ENCODE results near the gene B3GALT4.
"Not testable (repeated sequence)": the region's sequence is repeated elsewhere in the genome, so short reads cannot be mapped to it uniquely, and the experiment has no call there.

The B3GALT4 gene

GRCh38 chr6:33248643-33248931 lies 28.3 kb upstream of the B3GALT4 start:
- Histone ChIP-seq H3K27me3 (no peaks in the 10 kb centered on the region), H3K36me3 (peaks cover 0 to 34% (median 16%) of the 10 kb centered on the region in 11 experiments; a peak in 16 of 22 replicates), H4K20me1 (no peaks in the 10 kb centered on the region), H3K4me1 (peaks cover 20 to 50% (median 32%) of the 10 kb centered on the region in 10 experiments), H3K4me3 (peak overlapping the region; percentile 47 to 75 (median 68)), H3K9ac (peak overlapping the region; percentile 77 to 92 (median 87)), H3K9me3 (replicated peaks in 1 of 11) (no peaks in the 10 kb centered on the region), H3K4me2 (peak overlapping the region; percentile 96 to 100 (median 99)), H3K27ac (peak overlapping the region; percentile 84 to 96 (median 91))
- TF ChIP-seq Cebpa-rat (IDR thresholded peaks at IDR 0.05), result no peak

DNA sequence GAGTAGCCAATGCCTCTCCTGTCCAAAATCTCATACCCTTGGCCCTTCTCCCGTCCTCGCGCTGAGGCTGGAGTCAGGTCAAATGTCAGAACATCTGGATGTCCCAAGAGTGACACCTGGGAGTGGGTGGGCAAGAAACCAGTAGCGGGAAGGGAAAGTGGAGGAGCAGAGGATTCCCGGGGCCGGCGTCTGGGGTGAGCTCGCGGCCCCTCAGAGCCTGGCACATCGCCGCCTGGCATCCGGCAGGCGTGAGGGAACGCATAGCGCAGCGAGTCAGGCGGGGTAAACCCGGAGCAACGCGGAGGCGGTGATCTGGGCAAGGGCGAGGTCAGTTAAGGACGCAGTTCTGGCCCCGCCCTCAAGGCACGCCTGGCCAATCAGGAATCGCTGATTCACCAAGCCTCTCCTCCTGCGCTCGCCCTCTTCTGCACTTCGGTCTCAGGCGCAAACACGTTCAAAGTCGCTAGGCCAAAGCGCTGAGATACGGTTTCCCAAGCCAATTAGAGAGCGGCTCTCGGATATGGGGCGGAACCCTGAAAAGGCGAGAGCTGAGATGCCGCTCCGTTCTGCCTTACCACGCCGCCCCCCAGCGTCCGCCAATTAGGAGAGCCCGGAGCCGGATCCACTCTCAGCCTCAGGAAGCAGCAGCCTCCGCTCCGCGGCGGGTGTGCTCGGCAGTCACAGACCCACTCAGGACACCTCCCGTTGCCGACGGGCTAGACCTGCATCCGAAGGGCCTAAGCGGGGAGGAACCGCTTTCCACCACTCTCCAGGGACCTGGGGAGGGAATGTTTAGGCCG lies 27.8 kb upstream of the B3GALT4 start:
- H3K27ac ChIP-seq, result peak overlapping the region; percentile 84 to 96 (median 91)
- peak overlapping the region; percentile 99 to 100 (median 99) for H3K4me2 ChIP-seq
- H3K9me3 ChIP-seq (replicated peaks in 1 of 11), result no peaks in the 10 kb centered on the region
- no peak for TF ChIP-seq Cebpa-rat (IDR thresholded peaks at IDR 0.05)
- H3K4me1 ChIP-seq, result peaks cover 20 to 52% (median 32%) of the 10 kb centered on the region in 10 experiments
- H4K20me1 ChIP-seq, result no peaks in the 10 kb centered on the region
- H3K36me3 ChIP-seq, result peaks cover 0 to 39% (median 17%) of the 10 kb centered on the region in 11 experiments; a peak in 16 of 22 replicates
- H3K4me3 ChIP-seq, result peak overlapping the region; percentile 58 to 76 (median 68)
- no peaks in the 10 kb centered on the region for H3K27me3 ChIP-seq
- H3K9ac ChIP-seq, result peak overlapping the region; percentile 86 to 92 (median 90)

DNA sequence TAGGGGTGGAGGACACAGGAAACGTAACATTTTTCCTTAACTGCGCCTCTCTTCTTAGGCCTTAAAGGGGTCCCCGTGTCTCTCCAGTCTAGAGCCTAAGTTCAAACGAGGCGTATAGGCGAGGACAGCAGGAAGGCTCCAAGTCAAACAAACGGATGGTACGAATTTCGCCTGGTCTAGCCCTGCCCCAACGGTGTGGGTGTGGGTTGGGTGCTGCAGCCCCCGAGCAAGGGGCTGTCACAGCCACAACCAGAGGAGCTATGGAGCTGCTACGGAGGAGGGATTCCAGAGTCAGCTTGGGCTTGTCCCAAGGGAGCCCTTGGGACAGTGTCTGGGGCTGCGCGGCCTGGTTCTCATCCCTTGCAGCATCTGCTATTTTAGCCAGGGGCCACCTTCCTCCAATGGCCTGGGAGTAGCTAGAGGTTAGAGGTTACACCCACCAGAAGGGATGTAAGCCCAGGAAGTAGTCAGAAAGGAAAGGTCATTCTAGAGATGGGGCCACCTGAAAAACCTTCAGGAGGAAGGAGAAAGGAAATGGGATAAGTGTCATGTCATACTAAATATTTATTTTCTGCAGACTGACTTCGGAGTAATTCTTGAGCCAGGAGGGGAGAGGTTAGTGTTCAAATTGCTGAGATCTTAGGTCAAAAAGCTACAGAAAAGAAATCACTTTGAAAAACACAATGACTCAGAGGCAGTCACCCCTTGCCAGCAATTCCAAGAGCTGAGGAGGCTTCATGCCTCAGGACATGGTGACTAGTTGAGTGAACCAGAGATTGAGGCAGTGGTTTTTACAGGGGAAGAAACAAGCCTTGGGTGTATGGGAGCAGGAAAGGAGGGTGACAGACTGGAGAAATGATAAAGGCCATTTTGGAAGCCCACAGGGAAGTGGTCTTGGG lies 26.9 kb upstream of the B3GALT4 start:
- peak overlapping the region; percentile 86 to 92 (median 90) for H3K9ac ChIP-seq

DNA sequence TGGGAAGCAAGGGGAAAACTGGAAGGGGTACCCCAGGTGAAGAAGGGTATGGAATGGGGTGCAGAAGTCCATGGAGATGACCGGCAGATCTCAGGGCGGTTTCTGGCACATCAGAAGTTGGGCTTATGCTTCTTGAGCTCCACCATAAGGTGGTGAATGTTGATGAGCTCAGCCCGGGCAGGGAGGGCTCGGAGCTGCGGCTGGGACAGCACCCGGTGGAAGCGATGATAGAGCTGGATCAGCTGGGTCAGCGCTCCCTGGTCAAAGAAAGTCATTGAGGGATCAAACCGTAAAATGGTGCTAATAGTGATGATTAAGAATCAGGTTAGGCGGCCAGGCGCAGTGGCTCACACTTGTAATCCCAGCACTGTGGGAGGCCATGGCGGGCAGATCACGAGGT lies 26.2 kb upstream of the B3GALT4 start:
- Histone ChIP-seq H3K36me3 (peaks cover 8 to 55% (median 29%) of the 10 kb centered on the region in 11 experiments; a peak in 19 of 22 replicates), H3K27me3 (no peaks in the 10 kb centered on the region), H3K9ac (peak overlapping the region; percentile 6 to 92 (median 90); a peak in 18 of 22 replicates), H3K4me3 (peak overlapping the region in 6 of 10 experiments; percentile 58 to 76 (median 69); a peak in 8 of 20 replicates), H3K4me1 (peaks cover 20 to 52% (median 32%) of the 10 kb centered on the region in 10 experiments), H3K4me2 (peak overlapping the region; percentile 90 to 100 (median 99)), H3K9me3 (replicated peaks in 1 of 11) (no peaks in the 10 kb centered on the region), H3K27ac (peak overlapping the region in 9 of 11 experiments; percentile 19 to 96 (median 91); a peak in 10 of 22 replicates), H4K20me1 (no peaks in the 10 kb centered on the region)
- no peak for TF ChIP-seq Cebpa-rat (IDR thresholded peaks at IDR 0.05)

More for the DNA sequence above, 26.9 kb upstream of the B3GALT4 start:
- Histone ChIP-seq H3K27ac (peak overlapping the region; percentile 84 to 96 (median 91)), H3K4me2 (peak overlapping the region; percentile 90 to 100 (median 99)), H3K27me3 (no peaks in the 10 kb centered on the region), H3K9me3 (replicated peaks in 1 of 11) (no peaks in the 10 kb centered on the region), H4K20me1 (no peaks in the 10 kb centered on the region), H3K36me3 (peaks cover under 1 to 48% (median 24%) of the 10 kb centered on the region in 11 experiments; a peak in 19 of 22 replicates), H3K4me3 (peak overlapping the region; percentile 58 to 76 (median 68)), H3K4me1 (peaks cover 20 to 52% (median 32%) of the 10 kb centered on the region in 10 experiments)
- no peak for TF ChIP-seq Cebpa-rat (IDR thresholded peaks at IDR 0.05)

- no peak for TF ChIP-seq Cebpa-rat (IDR thresholded peaks at IDR 0.05)
- Histone ChIP-seq H3K9me3 (replicated peaks in 1 of 11) (no peaks in the 10 kb centered on the region), H3K4me2 (peak overlapping the region in 7 of 11 experiments; percentile 21 to 100 (median 99); a peak in 9 of 22 replicates), H4K20me1 (no peaks in the 10 kb centered on the region), H3K4me3 (0 out of 20 replicates have a peak overlapping the region, but pooled peaks of 1 of the 10 experiments have one; percentile 58), H3K36me3 (peaks cover 14 to 60% (median 31%) of the 10 kb centered on the region in 11 experiments; a peak in 19 of 22 replicates), H3K9ac (peak overlapping the region in 4 of 11 experiments; percentile 11 to 92 (median 52); a peak in 3 of 22 replicates), H3K27me3 (no peaks in the 10 kb centered on the region), H3K4me1 (peaks cover 20 to 52% (median 32%) of the 10 kb centered on the region in 10 experiments), H3K27ac (peak overlapping the region in 1 of 11 experiments; percentile 15; a peak in 2 of 22 replicates)
These were observed 25.4 kb upstream of the B3GALT4 start for GRCh38 chr6:33251395-33252012.

- no peak overlapping the region for H3K4me3 ChIP-seq
- H3K4me2 ChIP-seq, result peak overlapping the region in 3 of 11 experiments; percentile 64 to 100 (median 100); a peak in 6 of 22 replicates
- TF ChIP-seq Cebpa-rat (IDR thresholded peaks at IDR 0.05), result no peak
- peaks cover 0 to 4% (median 0%) of the 10 kb centered on the region in 11 experiments; a peak in 1 of 22 replicates for H3K9me3 ChIP-seq (replicated peaks in 1 of 11)
- peak overlapping the region in 1 of 11 experiments; percentile 4; a peak in 3 of 22 replicates for H3K9ac ChIP-seq
- H3K4me1 ChIP-seq, result peaks cover 20 to 51% (median 31%) of the 10 kb centered on the region in 10 experiments
- H3K27me3 ChIP-seq, result no peaks in the 10 kb centered on the region
- peaks cover 23 to 73% (median 42%) of the 10 kb centered on the region in 11 experiments for H3K36me3 ChIP-seq
- peak overlapping the region in 2 of 11 experiments; percentile 1 to 25; a peak in 2 of 22 replicates for H3K27ac ChIP-seq
- no peaks in the 10 kb centered on the region for H4K20me1 ChIP-seq
These were observed 24.2 kb upstream of the B3GALT4 start for GRCh38 chr6:33252759-33253158.

DNA sequence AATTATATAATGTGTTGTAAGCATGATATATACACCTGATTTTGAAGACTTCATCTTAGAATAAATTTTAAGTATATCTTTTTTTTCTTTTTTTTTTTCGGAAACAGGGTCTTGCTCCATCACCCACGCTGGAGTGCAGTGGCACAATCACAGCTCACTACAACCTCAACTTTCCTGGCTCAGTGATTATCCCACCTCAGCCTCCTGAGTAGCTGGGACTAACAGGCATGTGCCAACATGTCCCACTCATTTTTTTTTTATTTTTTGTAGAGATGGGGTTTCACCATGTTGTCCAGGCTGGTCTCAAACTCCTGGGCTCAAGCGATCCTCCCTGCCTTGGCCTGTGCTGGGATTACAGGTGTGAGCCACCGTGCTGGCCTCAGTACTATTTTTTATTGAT lies 22.3 kb upstream of the B3GALT4 start:
- Histone ChIP-seq H3K4me1 (peaks cover 14 to 42% (median 22%) of the 10 kb centered on the region in 10 experiments), H3K9me3 (replicated peaks in 1 of 11) (peaks cover 0 to 5% (median 0%) of the 10 kb centered on the region in 11 experiments; a peak in 3 of 22 replicates), H3K4me3 (no peak overlapping the region), H4K20me1 (no peaks in the 10 kb centered on the region), H3K27ac (no peak overlapping the region), H3K9ac (peak overlapping the region in 1 of 11 experiments; percentile 33; a peak in 1 of 22 replicates), H3K36me3 (peaks cover 41 to 91% (median 60%) of the 10 kb centered on the region in 11 experiments), H3K27me3 (no peaks in the 10 kb centered on the region), H3K4me2 (no peak overlapping the region)
- TF ChIP-seq Cebpa-rat (IDR thresholded peaks at IDR 0.05), result no peak

GRCh38 chr6:33259032-33259431 lies 17.9 kb upstream of the B3GALT4 start:
- no peak for TF ChIP-seq Cebpa-rat (IDR thresholded peaks at IDR 0.05)
- H3K4me1 ChIP-seq, result no peaks in the 10 kb centered on the region
- no peaks in the 10 kb centered on the region for H3K27me3 ChIP-seq
- H3K9ac ChIP-seq, result no peak overlapping the region
- H3K9me3 ChIP-seq (replicated peaks in 1 of 11), result peaks cover 0 to 5% (median 0%) of the 10 kb centered on the region in 11 experiments; a peak in 3 of 22 replicates
- no peaks in the 10 kb centered on the region for H4K20me1 ChIP-seq
- no peak overlapping the region for H3K27ac ChIP-seq
- no peak overlapping the region for H3K4me2 ChIP-seq
- no peak overlapping the region for H3K4me3 ChIP-seq
- peaks cover 69 to 98% (median 88%) of the 10 kb centered on the region in 11 experiments for H3K36me3 ChIP-seq

DNA sequence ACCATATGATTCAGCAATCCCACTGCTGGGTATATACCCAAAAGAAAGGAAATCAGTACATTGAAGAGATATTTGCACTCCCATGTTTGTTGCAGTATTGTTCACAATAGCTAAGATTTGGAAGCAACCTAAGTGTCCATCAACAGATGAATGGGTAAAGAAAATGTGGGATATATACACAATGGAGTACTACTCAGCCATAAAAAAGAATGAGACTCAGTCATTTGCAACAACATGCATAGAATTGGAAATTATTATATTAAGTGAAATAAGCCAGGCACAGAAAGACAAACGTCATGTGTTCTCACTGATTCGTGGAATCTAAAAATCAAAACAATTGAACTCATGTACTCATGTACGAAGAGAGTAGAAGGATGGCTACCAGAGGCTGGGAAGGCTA lies 14.4 kb upstream of the B3GALT4 start:
- peaks cover 94 to 100% (median 99%) of the 10 kb centered on the region in 11 experiments for H3K36me3 ChIP-seq
- H3K4me3 ChIP-seq, H4K20me1 ChIP-seq: not testable (repeated sequence)

More for the DNA sequence above, 14.4 kb upstream of the B3GALT4 start:
- H3K4me1 ChIP-seq; H3K27ac ChIP-seq; H3K4me2 ChIP-seq; H3K9me3 ChIP-seq (replicated peaks in 1 of 11); H3K27me3 ChIP-seq; H3K9ac ChIP-seq: not testable (repeated sequence)
